HEK293 (cell line): Measurements from ENCODE around the gene ZNF675.

ENCODE experiments used
- EGR2 ChIP-seq: fragments of 450-650 bp; formaldehyde crosslinking; IDR thresholded peaks from 2 replicates; pipeline ENCODE4 v1.5.1; 2016; ENCODE audit warnings: low read depth, missing biosample characterization, missing genetic modification characterization
- KLF10 ChIP-seq: fragments of 450-650 bp; IDR thresholded peaks from 2 replicates; pipeline ENCODE4 v1.5.1; 2018; ENCODE audit warnings: missing biosample characterization, mild to moderate bottlenecking, missing genetic modification characterization
- ZNF274 ChIP-seq, 2 experiments: fragments of 200-500 bp in 1 of 2; fragments of 450-650 bp in 1 of 2; sonication (Bioruptor generic) in 1 of 2; formaldehyde crosslinking in 1 of 2; IDR thresholded peaks; 2 replicates each; pipeline versions ENCODE4 v1.5.1 to v1.6.1; 2014 to 2016; ENCODE audit warnings: borderline replicate concordance in 1 of 2, inconsistent platforms in 1 of 2, low read length in 1 of 2, missing biosample characterization in 1 of 2, missing genetic modification characterization in 1 of 2
- ZNF324 ChIP-seq: fragments of 450-650 bp; formaldehyde crosslinking; IDR thresholded peaks from 2 replicates; pipeline ENCODE4 v1.5.1; 2016; ENCODE audit warnings: missing biosample characterization, missing genetic modification characterization
- ZNF335 ChIP-seq: fragments of 450-650 bp; formaldehyde crosslinking; conservative IDR thresholded peaks from 2 replicates; pipeline ENCODE4 v1.5.1; 2016; ENCODE audit warnings: missing biosample characterization, missing genetic modification characterization
- ZNF629 ChIP-seq: fragments of 450-650 bp; formaldehyde crosslinking; IDR thresholded peaks from 2 replicates; pipeline ENCODE4 v1.5.1; 2017; ENCODE audit warnings: missing biosample characterization, missing genetic modification characterization
- TF ChIP-seq, protein P1 (sequence below): fragments of 450-650 bp; formaldehyde crosslinking; IDR thresholded peaks from 2 replicates; pipeline ENCODE4 v1.5.1; 2016; ENCODE audit warnings: missing biosample characterization, missing genetic modification characterization
- TF ChIP-seq, protein P2 (sequence below): fragments of 450-650 bp; formaldehyde crosslinking; IDR thresholded peaks from 2 replicates; pipeline ENCODE4 v1.5.1; 2016; ENCODE audit warnings: missing biosample characterization, missing genetic modification characterization
- TF ChIP-seq, protein P3 (sequence below): fragments of 450-650 bp; formaldehyde crosslinking; IDR thresholded peaks from 2 replicates; pipeline ENCODE4 v1.5.1; 2016; ENCODE audit warnings: missing biosample characterization, missing genetic modification characterization
- TF ChIP-seq, protein P4 (sequence below): fragments of 450-650 bp; formaldehyde crosslinking; IDR thresholded peaks from 2 replicates; pipeline ENCODE4 v1.5.1; 2016; ENCODE audit warnings: missing biosample characterization, missing genetic modification characterization

DNA sequence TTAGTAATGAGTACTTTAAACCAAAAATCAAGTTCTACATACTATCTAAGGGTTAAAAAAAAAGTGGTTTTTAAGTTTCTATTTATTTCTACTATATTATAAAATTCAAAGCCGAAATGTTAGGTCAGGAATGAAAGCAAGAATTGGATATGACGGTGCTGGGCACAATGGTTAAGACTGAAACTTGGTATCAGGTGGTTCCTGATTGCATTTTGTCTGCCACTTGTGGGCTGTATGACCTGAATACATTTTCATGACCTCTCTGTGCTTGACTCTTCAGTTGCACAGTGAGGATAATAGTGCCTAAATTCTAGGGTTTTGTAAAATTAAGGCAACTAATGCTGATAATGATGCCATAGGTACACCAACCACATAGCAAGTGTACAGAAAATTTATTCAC, 22.3 kb upstream of the ZNF675 start:
- TF ChIP-seq ZNF324 (tag by site-specific recombination): no peak
- TF ChIP-seq, protein P1, sequence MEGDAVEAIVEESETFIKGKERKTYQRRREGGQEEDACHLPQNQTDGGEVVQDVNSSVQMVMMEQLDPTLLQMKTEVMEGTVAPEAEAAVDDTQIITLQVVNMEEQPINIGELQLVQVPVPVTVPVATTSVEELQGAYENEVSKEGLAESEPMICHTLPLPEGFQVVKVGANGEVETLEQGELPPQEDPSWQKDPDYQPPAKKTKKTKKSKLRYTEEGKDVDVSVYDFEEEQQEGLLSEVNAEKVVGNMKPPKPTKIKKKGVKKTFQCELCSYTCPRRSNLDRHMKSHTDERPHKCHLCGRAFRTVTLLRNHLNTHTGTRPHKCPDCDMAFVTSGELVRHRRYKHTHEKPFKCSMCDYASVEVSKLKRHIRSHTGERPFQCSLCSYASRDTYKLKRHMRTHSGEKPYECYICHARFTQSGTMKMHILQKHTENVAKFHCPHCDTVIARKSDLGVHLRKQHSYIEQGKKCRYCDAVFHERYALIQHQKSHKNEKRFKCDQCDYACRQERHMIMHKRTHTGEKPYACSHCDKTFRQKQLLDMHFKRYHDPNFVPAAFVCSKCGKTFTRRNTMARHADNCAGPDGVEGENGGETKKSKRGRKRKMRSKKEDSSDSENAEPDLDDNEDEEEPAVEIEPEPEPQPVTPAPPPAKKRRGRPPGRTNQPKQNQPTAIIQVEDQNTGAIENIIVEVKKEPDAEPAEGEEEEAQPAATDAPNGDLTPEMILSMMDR (tag by site-specific recombination): no peak
- TF ChIP-seq EGR2 (tag by site-specific recombination): no peak
- no peak for TF ChIP-seq KLF10 (tag by site-specific recombination)
- TF ChIP-seq, protein P2, sequence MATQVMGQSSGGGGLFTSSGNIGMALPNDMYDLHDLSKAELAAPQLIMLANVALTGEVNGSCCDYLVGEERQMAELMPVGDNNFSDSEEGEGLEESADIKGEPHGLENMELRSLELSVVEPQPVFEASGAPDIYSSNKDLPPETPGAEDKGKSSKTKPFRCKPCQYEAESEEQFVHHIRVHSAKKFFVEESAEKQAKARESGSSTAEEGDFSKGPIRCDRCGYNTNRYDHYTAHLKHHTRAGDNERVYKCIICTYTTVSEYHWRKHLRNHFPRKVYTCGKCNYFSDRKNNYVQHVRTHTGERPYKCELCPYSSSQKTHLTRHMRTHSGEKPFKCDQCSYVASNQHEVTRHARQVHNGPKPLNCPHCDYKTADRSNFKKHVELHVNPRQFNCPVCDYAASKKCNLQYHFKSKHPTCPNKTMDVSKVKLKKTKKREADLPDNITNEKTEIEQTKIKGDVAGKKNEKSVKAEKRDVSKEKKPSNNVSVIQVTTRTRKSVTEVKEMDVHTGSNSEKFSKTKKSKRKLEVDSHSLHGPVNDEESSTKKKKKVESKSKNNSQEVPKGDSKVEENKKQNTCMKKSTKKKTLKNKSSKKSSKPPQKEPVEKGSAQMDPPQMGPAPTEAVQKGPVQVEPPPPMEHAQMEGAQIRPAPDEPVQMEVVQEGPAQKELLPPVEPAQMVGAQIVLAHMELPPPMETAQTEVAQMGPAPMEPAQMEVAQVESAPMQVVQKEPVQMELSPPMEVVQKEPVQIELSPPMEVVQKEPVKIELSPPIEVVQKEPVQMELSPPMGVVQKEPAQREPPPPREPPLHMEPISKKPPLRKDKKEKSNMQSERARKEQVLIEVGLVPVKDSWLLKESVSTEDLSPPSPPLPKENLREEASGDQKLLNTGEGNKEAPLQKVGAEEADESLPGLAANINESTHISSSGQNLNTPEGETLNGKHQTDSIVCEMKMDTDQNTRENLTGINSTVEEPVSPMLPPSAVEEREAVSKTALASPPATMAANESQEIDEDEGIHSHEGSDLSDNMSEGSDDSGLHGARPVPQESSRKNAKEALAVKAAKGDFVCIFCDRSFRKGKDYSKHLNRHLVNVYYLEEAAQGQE: no peak
- TF ChIP-seq ZNF274 (IDR thresholded peaks at IDR 0.05; ENCODE audit: low read length): no peak
- no peak for TF ChIP-seq ZNF274 (tag by site-specific recombination; IDR thresholded peaks at IDR 0.05; ENCODE audit: borderline replicate concordance)
- TF ChIP-seq, protein P3, sequence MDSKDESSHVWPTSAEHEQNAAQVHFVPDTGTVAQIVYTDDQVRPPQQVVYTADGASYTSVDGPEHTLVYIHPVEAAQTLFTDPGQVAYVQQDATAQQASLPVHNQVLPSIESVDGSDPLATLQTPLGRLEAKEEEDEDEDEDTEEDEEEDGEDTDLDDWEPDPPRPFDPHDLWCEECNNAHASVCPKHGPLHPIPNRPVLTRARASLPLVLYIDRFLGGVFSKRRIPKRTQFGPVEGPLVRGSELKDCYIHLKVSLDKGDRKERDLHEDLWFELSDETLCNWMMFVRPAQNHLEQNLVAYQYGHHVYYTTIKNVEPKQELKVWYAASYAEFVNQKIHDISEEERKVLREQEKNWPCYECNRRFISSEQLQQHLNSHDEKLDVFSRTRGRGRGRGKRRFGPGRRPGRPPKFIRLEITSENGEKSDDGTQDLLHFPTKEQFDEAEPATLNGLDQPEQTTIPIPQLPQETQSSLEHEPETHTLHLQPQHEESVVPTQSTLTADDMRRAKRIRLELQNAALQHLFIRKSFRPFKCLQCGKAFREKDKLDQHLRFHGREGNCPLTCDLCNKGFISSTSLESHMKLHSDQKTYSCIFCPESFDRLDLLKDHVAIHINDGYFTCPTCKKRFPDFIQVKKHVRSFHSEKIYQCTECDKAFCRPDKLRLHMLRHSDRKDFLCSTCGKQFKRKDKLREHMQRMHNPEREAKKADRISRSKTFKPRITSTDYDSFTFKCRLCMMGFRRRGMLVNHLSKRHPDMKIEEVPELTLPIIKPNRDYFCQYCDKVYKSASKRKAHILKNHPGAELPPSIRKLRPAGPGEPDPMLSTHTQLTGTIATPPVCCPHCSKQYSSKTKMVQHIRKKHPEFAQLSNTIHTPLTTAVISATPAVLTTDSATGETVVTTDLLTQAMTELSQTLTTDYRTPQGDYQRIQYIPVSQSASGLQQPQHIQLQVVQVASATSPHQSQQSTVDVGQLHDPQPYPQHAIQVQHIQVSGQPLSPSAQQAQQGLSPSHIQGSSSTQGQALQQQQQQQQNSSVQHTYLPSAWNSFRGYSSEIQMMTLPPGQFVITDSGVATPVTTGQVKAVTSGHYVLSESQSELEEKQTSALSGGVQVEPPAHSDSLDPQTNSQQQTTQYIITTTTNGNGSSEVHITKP (tag by site-specific recombination): no peak
- no peak for TF ChIP-seq ZNF335
- TF ChIP-seq, protein P4, sequence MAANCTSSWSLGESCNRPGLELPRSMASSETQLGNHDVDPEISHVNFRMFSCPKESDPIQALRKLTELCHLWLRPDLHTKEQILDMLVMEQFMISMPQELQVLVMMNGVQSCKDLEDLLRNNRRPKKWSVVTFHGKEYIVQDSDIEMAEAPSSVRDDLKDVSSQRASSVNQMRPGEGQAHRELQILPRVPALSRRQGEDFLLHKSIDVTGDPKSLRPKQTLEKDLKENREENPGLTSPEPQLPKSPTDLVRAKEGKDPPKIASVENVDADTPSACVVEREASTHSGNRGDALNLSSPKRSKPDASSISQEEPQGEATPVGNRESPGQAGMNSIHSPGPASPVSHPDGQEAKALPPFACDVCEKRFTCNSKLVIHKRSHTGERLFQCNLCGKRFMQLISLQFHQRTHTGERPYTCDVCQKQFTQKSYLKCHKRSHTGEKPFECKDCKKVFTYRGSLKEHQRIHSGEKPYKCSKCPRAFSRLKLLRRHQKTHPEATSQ (tag by site-specific recombination): no peak
- TF ChIP-seq ZNF629 (tag by site-specific recombination): no peak
